HCT116 (cell line): Measurements from ENCODE around the gene ACADVL. TPM values are rescaled to one million over a fixed set of nuclear protein-coding genes. Genes with fewer than 3 reads are reported as not detected.

ENCODE experiments used
- ATAC-seq: fragments of 200-7000 bp; cut with Tn5 transposase; 2 replicates; pipeline ENCODE4 v1.9.1; 2020; ENCODE audit warnings: mild to moderate bottlenecking, moderate library complexity
- BruUV-seq: library from RNA; stranded (reverse); fragments of 400-500 nt; replicated peaks from 2 replicates; lab custom pipeline; 2021; lab: Mats Ljungman, UMichigan
- CTCF ChIA-PET: fragments of 300-600 bp; sonication (Branson Sonifier 250); formaldehyde crosslinking; loops from one replicate; lab custom pipeline; 2021; ENCODE audit warnings: antibody characterized with exemption; lab: Charles Lee
- POLR2A ChIA-PET: fragments of 300-600, 350-600 bp; sonication (Branson Sonifier 250); formaldehyde crosslinking; loops from one replicate; lab custom pipeline; 2021; ENCODE audit warnings: antibody characterized with exemption; lab: Charles Lee
- RAD21 ChIA-PET, 2 experiments: fragments of 300-600 bp; sonication (Branson Sonifier 250); formaldehyde crosslinking; loops; one replicate each; lab custom pipeline; 2023; ENCODE audit warnings: low total read pairs in 2 of 2; ENCODE audit not compliant: uncharacterized antibody in 2 of 2, unreplicated experiment in 2 of 2, low non-redundant PET in 1 of 2; lab: Charles Lee
- DNase-seq: peaks from one replicate; pipeline ENCODE4 v3.0.0-alpha.2; 2010; ENCODE audit warnings: low read depth, low spot score
- H2AFZ ChIP-seq: fragments of 200-600 bp; shearing (Covaris generic), sonication (generic); 2 replicates; pipeline ENCODE4 v1.6.1; 2017; ENCODE audit warnings: low read depth, mixed run types, mixed read lengths, antibody characterized with exemption, low read length; ENCODE audit not compliant: poor library complexity, severe bottlenecking
- H3K27ac ChIP-seq: 2 replicates; pipeline ENCODE4 v1.5.1; 2012; ENCODE audit warnings: low read depth, low read length
- H3K27me3 ChIP-seq: fragments of 200-600 bp; sonication (generic); 2 replicates; pipeline ENCODE4 v1.6.1; 2016; ENCODE audit warnings: mixed run types, low read length, mixed read lengths; ENCODE audit not compliant: insufficient read depth
- H3K36me3 ChIP-seq, 2 experiments: fragments of 200-500 bp in 1 of 2; fragments of 200-600 bp in 1 of 2; sonication (Bioruptor generic) in 1 of 2; sonication (generic) in 1 of 2; 2 replicates each; pipeline versions ENCODE4 v1.5.1 to v1.6.1; 2014 to 2016; ENCODE audit warnings: low read length in 2 of 2, inconsistent platforms in 1 of 2, mixed read lengths in 1 of 2, mixed run types in 1 of 2; ENCODE audit not compliant: insufficient read depth in 2 of 2, control insufficient read depth in 1 of 2
- H3K4me1 ChIP-seq, 2 experiments: fragments of 200-600 bp in 1 of 2; sonication (generic) in 1 of 2; 2 replicates each; pipeline versions ENCODE4 v1.5.1 to v1.6.1; 2012 to 2017; ENCODE audit warnings: low read length in 2 of 2, inconsistent platforms in 1 of 2, mild to moderate bottlenecking in 1 of 2, mixed read lengths in 1 of 2, mixed run types in 1 of 2, moderate library complexity in 1 of 2; ENCODE audit not compliant: insufficient read depth in 2 of 2, control insufficient read depth in 1 of 2
- H3K4me2 ChIP-seq: fragments of 200-600 bp; sonication (generic); 2 replicates; pipeline ENCODE4 v1.6.1; 2017; ENCODE audit warnings: mixed run types, low read length, mixed read lengths
- H3K4me3 ChIP-seq, 2 experiments: fragments of 200-600 bp in 1 of 2; sonication (generic) in 1 of 2; replicated peaks in 1 of 2; 2 replicates each; pipeline ENCODE4 v1.5.1; 2011 to 2016; ENCODE audit warnings: low read length in 2 of 2, control low read depth in 1 of 2, low read depth in 1 of 2, mild to moderate bottlenecking in 1 of 2, mixed read lengths in 1 of 2, mixed run types in 1 of 2
- H3K79me2 ChIP-seq: fragments of 200-600 bp; sonication (generic); 2 replicates; pipeline ENCODE4 v1.6.1; 2017; ENCODE audit warnings: mild to moderate bottlenecking, mixed run types, low read length, moderate library complexity, mixed read lengths; ENCODE audit not compliant: insufficient read depth
- H3K9ac ChIP-seq: fragments of 200-600 bp; sonication (generic); 2 replicates; pipeline ENCODE4 v1.6.1; 2016; ENCODE audit warnings: low read length, mixed read lengths
- H3K9me2 ChIP-seq: fragments of 200-600 bp; sonication (generic), shearing (Covaris generic); 2 replicates; pipeline ENCODE4 v1.6.1; 2017; ENCODE audit warnings: mixed run types, mild to moderate bottlenecking, moderate library complexity; ENCODE audit not compliant: insufficient read depth
- H3K9me3 ChIP-seq, 2 experiments: fragments of 200-500 bp in 1 of 2; fragments of 200-600 bp in 1 of 2; sonication (Bioruptor generic) in 1 of 2; sonication (generic) in 1 of 2; 2 replicates each; pipeline ENCODE4 v1.6.1; 2014 to 2017; ENCODE audit warnings: low read length in 2 of 2, mixed read lengths in 2 of 2, inconsistent platforms in 1 of 2, low read depth in 1 of 2, mild to moderate bottlenecking in 1 of 2, mixed run types in 1 of 2, moderate library complexity in 1 of 2; ENCODE audit not compliant: control insufficient read depth in 1 of 2, insufficient read depth in 1 of 2
- H4K20me1 ChIP-seq: fragments of 200-600 bp; sonication (generic), shearing (Covaris generic); 2 replicates; pipeline ENCODE4 v1.6.1; 2017; ENCODE audit warnings: mixed run types, mild to moderate bottlenecking, moderate library complexity; ENCODE audit not compliant: insufficient read depth
- ATF3 ChIP-seq: IDR thresholded peaks from 2 replicates; pipeline ENCODE4 v1.6.1; 2012
- EGR1 ChIP-seq: IDR thresholded peaks from 2 replicates; pipeline ENCODE4 v1.6.1; 2012; ENCODE audit warnings: low read depth
- EZH2 ChIP-seq: fragments of 200-600 bp; sonication (generic); IDR thresholded peaks from 2 replicates; pipeline ENCODE4 v1.6.1; 2017; ENCODE audit warnings: antibody characterized with exemption, mixed run types
- EZH2phosphoT487 ChIP-seq: fragments of 200-600 bp; IDR thresholded peaks from 2 replicates; pipeline ENCODE4 v1.6.1; 2018; ENCODE audit warnings: antibody characterized with exemption, borderline replicate concordance
- FOSL1 ChIP-seq: IDR thresholded peaks from 2 replicates; pipeline ENCODE4 v1.6.1; 2012; ENCODE audit warnings: low read depth
- JUND ChIP-seq: IDR thresholded peaks from 2 replicates; pipeline ENCODE4 v1.6.1; 2012
- MAX ChIP-seq: IDR thresholded peaks from 2 replicates; pipeline ENCODE4 v1.6.1; 2012
- POLR2AphosphoS5 ChIP-seq: IDR thresholded peaks from 2 replicates; pipeline ENCODE4 v1.6.1; 2011; ENCODE audit warnings: mild to moderate bottlenecking, low read depth, low read length, moderate library complexity
- RAD21 ChIP-seq: IDR thresholded peaks from 2 replicates; pipeline ENCODE4 v1.6.1; 2012; ENCODE audit warnings: low read depth, mild to moderate bottlenecking
- REST ChIP-seq: IDR thresholded peaks from 2 replicates; pipeline ENCODE4 v1.6.1; 2012; ENCODE audit warnings: low read depth
- SP1 ChIP-seq: IDR thresholded peaks from 2 replicates; pipeline ENCODE4 v1.6.1; 2012; ENCODE audit warnings: low read depth
- YY1 ChIP-seq: IDR thresholded peaks from 2 replicates; pipeline ENCODE4 v1.6.1; 2011; ENCODE audit warnings: low read length, low read depth, moderate library complexity, mild to moderate bottlenecking; ENCODE audit not compliant: insufficient replicate concordance; ENCODE audit errors: extremely low read depth
- intact Hi-C: fragments of 100-400 bp; cut with micrococcal nuclease; formaldehyde crosslinking; loops from 2 replicates; pipeline ENCODE4 v1.10.0; 2022
- total RNA-seq: library from RNA; stranded (reverse); gene quantifications from one replicate; pipeline ENCODE4 v1.2.1, GENCODE V29; 2021; ENCODE audit not compliant: unreplicated experiment
- TF ChIP-seq, protein P1 (sequence below), 3 experiments: fragments of 200-600 bp in 1 of 3; sonication (generic) in 1 of 3; IDR thresholded peaks in 2 of 3; conservative IDR thresholded peaks in 1 of 3; 2 replicates each; pipeline ENCODE4 v1.5.1; 2012 to 2017; ENCODE audit warnings: low read depth in 2 of 3, low read length in 2 of 3, antibody characterized with exemption in 1 of 3, borderline replicate concordance in 1 of 3, control low read depth in 1 of 3, mild to moderate bottlenecking in 1 of 3, mixed read lengths in 1 of 3, mixed run types in 1 of 3, moderate library complexity in 1 of 3; ENCODE audit not compliant: insufficient read depth in 1 of 3
- TF ChIP-seq, protein P2 (sequence below): IDR thresholded peaks from 2 replicates; pipeline ENCODE4 v1.6.1; 2011; ENCODE audit warnings: mild to moderate bottlenecking, low read length, moderate library complexity; ENCODE audit not compliant: insufficient replicate concordance; ENCODE audit errors: extremely low read depth

Gene ACADVL
- total RNA-seq, 1 experiment from 2014 or later = 554 TPM

DNA sequence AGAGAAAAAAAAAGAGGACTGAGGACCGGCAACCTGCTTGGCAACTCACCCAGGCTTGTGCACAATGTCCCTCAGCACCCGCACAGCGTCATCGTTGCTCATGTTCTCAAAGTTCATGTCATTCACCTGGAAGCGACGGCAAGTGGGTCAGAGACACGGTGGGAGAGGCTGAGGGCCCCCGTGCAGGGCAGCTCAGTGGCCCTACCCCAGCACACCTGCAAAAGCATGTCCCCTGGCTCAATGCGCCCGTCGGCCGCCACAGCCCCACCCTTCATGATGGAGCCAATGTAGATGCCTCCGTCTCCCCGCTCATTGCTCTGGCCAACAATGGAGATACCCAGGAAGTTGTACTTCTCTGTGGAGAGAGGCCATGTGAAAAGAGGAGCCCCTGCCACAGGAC is 9.2 kb downstream of the ACADVL start:
- ChIA-PET CTCF (interaction anchor here (1.5 kb wide), 1 partner anchor 8 kb away, joined by 4 read pairs; no protein-coding TSS in a partner anchor), POLR2A (no interaction called here), RAD21 (no interaction called here)
- Histone ChIP-seq H3K79me2 (peaks cover 47% of the 10 kb centered on the region), H2AFZ (no peak overlapping the region), H3K9me2 (no peaks in the 10 kb centered on the region), H4K20me1 (peaks cover 4% of the 10 kb centered on the region; the same call in 1 of the 2 replicates), H3K4me3 (no peak overlapping the region), H3K9ac (no peak overlapping the region), H3K36me3 (peaks cover 43 to 47% of the 10 kb centered on the region in 2 experiments), H3K9me3 (no peaks in the 10 kb centered on the region), H3K27me3 (no peaks in the 10 kb centered on the region), H3K27ac (no peak overlapping the region), H3K4me2 (no peak overlapping the region), H3K4me1 (peaks cover 6 to 31% of the 10 kb centered on the region in 2 experiments; a peak in 3 of 4 replicates)
- no peak for DNase-seq
- BruUV-seq = no TSS peak
- no peak for TF ChIP-seq POLR2AphosphoS5
- no peak for TF ChIP-seq EZH2
- TF ChIP-seq, protein P1, sequence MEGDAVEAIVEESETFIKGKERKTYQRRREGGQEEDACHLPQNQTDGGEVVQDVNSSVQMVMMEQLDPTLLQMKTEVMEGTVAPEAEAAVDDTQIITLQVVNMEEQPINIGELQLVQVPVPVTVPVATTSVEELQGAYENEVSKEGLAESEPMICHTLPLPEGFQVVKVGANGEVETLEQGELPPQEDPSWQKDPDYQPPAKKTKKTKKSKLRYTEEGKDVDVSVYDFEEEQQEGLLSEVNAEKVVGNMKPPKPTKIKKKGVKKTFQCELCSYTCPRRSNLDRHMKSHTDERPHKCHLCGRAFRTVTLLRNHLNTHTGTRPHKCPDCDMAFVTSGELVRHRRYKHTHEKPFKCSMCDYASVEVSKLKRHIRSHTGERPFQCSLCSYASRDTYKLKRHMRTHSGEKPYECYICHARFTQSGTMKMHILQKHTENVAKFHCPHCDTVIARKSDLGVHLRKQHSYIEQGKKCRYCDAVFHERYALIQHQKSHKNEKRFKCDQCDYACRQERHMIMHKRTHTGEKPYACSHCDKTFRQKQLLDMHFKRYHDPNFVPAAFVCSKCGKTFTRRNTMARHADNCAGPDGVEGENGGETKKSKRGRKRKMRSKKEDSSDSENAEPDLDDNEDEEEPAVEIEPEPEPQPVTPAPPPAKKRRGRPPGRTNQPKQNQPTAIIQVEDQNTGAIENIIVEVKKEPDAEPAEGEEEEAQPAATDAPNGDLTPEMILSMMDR (IDR thresholded peaks at IDR 0.05 in 2 of 3, conservative IDR thresholded peaks at IDR 0.05 in 1 of 3; ENCODE audit: borderline replicate concordance in 1 of 3, insufficient read depth in 1 of 3, low read depth in 2 of 3, low read length in 2 of 3) = no peak
- no peak for TF ChIP-seq MAX
- no peak for TF ChIP-seq RAD21
- no peak for TF ChIP-seq REST
- TF ChIP-seq YY1 = no peak
- no peak for TF ChIP-seq JUND
- no peak for TF ChIP-seq FOSL1
- TF ChIP-seq SP1 = no peak
- TF ChIP-seq ATF3 = no peak
- TF ChIP-seq EGR1 = no peak
- TF ChIP-seq, protein P2, sequence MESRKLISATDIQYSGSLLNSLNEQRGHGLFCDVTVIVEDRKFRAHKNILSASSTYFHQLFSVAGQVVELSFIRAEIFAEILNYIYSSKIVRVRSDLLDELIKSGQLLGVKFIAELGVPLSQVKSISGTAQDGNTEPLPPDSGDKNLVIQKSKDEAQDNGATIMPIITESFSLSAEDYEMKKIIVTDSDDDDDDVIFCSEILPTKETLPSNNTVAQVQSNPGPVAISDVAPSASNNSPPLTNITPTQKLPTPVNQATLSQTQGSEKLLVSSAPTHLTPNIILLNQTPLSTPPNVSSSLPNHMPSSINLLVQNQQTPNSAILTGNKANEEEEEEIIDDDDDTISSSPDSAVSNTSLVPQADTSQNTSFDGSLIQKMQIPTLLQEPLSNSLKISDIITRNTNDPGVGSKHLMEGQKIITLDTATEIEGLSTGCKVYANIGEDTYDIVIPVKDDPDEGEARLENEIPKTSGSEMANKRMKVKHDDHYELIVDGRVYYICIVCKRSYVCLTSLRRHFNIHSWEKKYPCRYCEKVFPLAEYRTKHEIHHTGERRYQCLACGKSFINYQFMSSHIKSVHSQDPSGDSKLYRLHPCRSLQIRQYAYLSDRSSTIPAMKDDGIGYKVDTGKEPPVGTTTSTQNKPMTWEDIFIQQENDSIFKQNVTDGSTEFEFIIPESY = no peak
- no peak for TF ChIP-seq EZH2phosphoT487
- no peak for ATAC-seq
- intact Hi-C loops = no loop called here
